SU-DHL-6 (cell line): ENCODE results near the gene PLB1.

Source experiments
- H2AFZ ChIP-seq: fragments of 200-600 bp; sonication (generic); 2 replicates; pipeline ENCODE4 v1.6.1; 2014; ENCODE audit warnings: low read depth, mild to moderate bottlenecking, moderate library complexity, mixed read lengths, antibody characterized with exemption, low read length; ENCODE audit not compliant: severe bottlenecking
- H3F3A ChIP-seq: fragments of 200-600 bp; shearing (Covaris generic); 2 replicates; pipeline ENCODE4 v1.6.0; 2016; ENCODE audit warnings: antibody characterized with exemption, mild to moderate bottlenecking; ENCODE audit not compliant: insufficient read depth
- H3K27ac ChIP-seq: fragments of 200-600 bp; sonication (generic); 2 replicates; pipeline ENCODE4 v1.5.1; 2016; ENCODE audit warnings: low read depth, mild to moderate bottlenecking, low read length, moderate library complexity, mixed read lengths
- H3K27me3 ChIP-seq: fragments of 200-600 bp; sonication (generic), shearing (Covaris generic); 2 replicates; pipeline ENCODE4 v1.6.0; 2014; ENCODE audit warnings: mild to moderate bottlenecking, low read length
- H3K36me3 ChIP-seq: fragments of 200-600 bp; sonication (generic); 2 replicates; pipeline ENCODE4 v1.6.1; 2014; ENCODE audit warnings: mild to moderate bottlenecking, low read length, mixed read lengths
- H3K4me2 ChIP-seq: fragments of 300-600, 200-600 bp; shearing (Covaris generic), sonication (generic); 2 replicates; pipeline ENCODE4 v1.6.0; 2014; ENCODE audit warnings: low read length, low read depth, mild to moderate bottlenecking; ENCODE audit not compliant: poor library complexity, severe bottlenecking
- H3K4me3 ChIP-seq: fragments of 200-600 bp; sonication (generic); 2 replicates; pipeline ENCODE4 v1.5.1; 2014; ENCODE audit warnings: antibody characterized with exemption, low read length, mild to moderate bottlenecking, mixed read lengths; ENCODE audit not compliant: insufficient read depth, poor library complexity, severe bottlenecking
- H3K79me2 ChIP-seq: fragments of 200-600 bp; sonication (generic); 2 replicates; pipeline ENCODE4 v1.6.1; 2014; ENCODE audit warnings: mild to moderate bottlenecking, low read length, moderate library complexity; ENCODE audit not compliant: insufficient read depth
- H3K9ac ChIP-seq: fragments of 200-600 bp; sonication (generic); 2 replicates; pipeline ENCODE4 v1.7.0; 2014; ENCODE audit warnings: mild to moderate bottlenecking, low read length
- H3K9me2 ChIP-seq: fragments of 200-600 bp; sonication (generic); replicated peaks from 2 replicates; pipeline ENCODE4 v1.6.1; 2014; ENCODE audit warnings: low read length; ENCODE audit not compliant: insufficient read depth
- H3K9me3 ChIP-seq: fragments of 200-600 bp; sonication (generic); 2 replicates; pipeline ENCODE4 v1.6.1; 2014; ENCODE audit warnings: low read length, mixed read lengths; ENCODE audit not compliant: insufficient read depth
- H4K20me1 ChIP-seq: fragments of 200-600 bp; sonication (generic); 2 replicates; pipeline ENCODE4 v1.6.1; 2014; ENCODE audit warnings: low read depth, mild to moderate bottlenecking, antibody characterized with exemption, low read length, moderate library complexity, mixed read lengths
- EZH2phosphoT487 ChIP-seq: fragments of 200-600 bp; sonication (generic), shearing (Covaris generic); conservative IDR thresholded peaks from 2 replicates; pipeline ENCODE4 v1.6.1; 2018; ENCODE audit warnings: mild to moderate bottlenecking, antibody characterized with exemption, low read length, moderate library complexity, mixed read lengths
- TF ChIP-seq, protein P1 (sequence below): fragments of 200-600 bp; sonication (generic); IDR thresholded peaks from one replicate; pipeline ENCODE4 v1.5.1; 2017; ENCODE audit warnings: antibody characterized with exemption, mild to moderate bottlenecking, low read length, moderate library complexity; ENCODE audit not compliant: insufficient read depth, poor library complexity, severe bottlenecking

Gene PLB1

DNA sequence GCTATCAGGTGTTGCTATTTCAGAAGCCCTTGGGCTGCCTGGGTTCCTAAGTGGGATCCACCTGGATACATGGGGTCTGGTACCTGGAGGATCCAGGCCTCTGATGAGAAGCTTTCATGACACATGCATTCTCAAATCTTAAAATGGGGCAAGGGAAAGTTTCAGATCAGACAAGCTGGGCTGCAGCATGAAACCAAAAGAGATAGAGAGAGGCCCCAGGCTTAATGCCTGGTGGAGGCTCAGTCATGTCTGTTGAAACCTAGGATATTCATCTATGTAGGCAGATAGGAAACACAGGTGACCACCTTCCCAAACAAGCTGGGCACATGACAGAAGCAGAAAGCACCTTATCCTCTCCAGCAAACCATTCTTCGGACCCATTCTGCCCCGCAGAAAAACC is 18.8 kb upstream of the PLB1 start:
- Histone ChIP-seq H3K4me3 (no peak overlapping the region), H3K36me3 (no peaks in the 10 kb centered on the region), H3K27me3 (no peaks in the 10 kb centered on the region), H3K9me3 (no peaks in the 10 kb centered on the region), H2AFZ (no peak overlapping the region), H3K79me2 (no peaks in the 10 kb centered on the region), H3K27ac (no peak overlapping the region), H3F3A (no peaks in the 10 kb centered on the region), H3K9ac (no peak overlapping the region), H4K20me1 (no peaks in the 10 kb centered on the region), H3K9me2 (no peaks in the 10 kb centered on the region), H3K4me2 (no peak overlapping the region)
- no peak for TF ChIP-seq EZH2phosphoT487
- TF ChIP-seq, protein P1, sequence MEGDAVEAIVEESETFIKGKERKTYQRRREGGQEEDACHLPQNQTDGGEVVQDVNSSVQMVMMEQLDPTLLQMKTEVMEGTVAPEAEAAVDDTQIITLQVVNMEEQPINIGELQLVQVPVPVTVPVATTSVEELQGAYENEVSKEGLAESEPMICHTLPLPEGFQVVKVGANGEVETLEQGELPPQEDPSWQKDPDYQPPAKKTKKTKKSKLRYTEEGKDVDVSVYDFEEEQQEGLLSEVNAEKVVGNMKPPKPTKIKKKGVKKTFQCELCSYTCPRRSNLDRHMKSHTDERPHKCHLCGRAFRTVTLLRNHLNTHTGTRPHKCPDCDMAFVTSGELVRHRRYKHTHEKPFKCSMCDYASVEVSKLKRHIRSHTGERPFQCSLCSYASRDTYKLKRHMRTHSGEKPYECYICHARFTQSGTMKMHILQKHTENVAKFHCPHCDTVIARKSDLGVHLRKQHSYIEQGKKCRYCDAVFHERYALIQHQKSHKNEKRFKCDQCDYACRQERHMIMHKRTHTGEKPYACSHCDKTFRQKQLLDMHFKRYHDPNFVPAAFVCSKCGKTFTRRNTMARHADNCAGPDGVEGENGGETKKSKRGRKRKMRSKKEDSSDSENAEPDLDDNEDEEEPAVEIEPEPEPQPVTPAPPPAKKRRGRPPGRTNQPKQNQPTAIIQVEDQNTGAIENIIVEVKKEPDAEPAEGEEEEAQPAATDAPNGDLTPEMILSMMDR = no peak

DNA sequence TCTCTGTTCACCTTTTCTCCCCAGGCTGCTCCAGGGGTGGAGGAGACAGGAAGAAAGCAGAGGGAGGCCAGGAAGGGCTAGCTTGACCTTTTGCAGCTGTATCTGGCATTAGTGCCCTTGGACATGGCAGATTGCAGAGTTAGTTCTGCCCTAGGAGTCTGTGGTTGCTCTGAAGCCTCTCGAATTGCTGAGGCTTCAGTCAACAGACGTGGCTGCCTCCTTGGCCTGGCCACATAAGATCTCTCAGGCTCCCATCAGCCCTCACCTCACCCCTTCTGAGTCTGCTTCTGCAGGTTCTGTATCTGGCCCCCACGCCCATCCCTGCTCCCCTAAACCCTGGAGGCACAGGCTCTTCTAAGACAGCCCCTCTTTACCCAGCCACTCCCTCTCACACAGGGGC is 18.2 kb upstream of the PLB1 start:
- Histone ChIP-seq H4K20me1 (no peaks in the 10 kb centered on the region), H3K9me2 (no peaks in the 10 kb centered on the region), H3K9me3 (no peaks in the 10 kb centered on the region), H3K4me2 (no peak overlapping the region), H2AFZ (no peak overlapping the region), H3K79me2 (no peaks in the 10 kb centered on the region), H3K9ac (no peak overlapping the region), H3K27ac (no peak overlapping the region), H3K36me3 (no peaks in the 10 kb centered on the region), H3K27me3 (no peaks in the 10 kb centered on the region), H3F3A (no peaks in the 10 kb centered on the region), H3K4me3 (no peak overlapping the region)
- TF ChIP-seq, protein P1 = no peak
- TF ChIP-seq EZH2phosphoT487 = no peak

DNA sequence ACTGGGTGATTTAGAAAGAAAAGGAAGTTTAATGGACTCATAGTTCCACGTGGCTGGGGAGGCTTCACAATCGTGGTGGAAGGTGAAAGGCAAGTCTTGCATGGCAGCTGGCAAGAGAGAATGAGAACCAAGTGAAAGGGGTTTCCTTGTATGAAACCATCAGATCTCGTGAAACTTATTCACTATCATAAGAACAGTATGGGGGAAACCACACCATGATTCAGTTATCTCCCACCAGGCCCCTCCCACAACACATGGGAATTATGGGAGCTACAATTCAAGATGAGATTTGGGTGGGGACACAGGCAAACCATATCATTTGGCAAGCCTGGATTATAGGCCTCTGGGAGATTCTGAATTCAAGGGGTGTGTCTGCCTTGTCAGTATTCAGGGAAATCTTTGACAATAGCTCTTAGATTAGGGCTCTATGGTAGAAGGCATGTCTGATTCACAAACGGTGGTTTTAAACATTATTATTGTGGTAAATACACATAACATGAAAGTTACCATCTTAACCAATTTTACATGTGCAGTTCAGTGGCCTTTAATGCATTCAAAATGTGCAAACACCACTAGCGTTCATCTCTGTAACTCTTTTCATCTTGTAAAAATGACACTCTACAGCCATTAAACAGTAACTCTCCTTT is 15.3 kb upstream of the PLB1 start:
- Histone ChIP-seq H3F3A (no peaks in the 10 kb centered on the region), H2AFZ (no peak overlapping the region), H4K20me1 (no peaks in the 10 kb centered on the region), H3K9ac (no peak overlapping the region), H3K4me3 (no peak overlapping the region), H3K27ac (no peak overlapping the region), H3K9me3 (no peaks in the 10 kb centered on the region), H3K27me3 (no peaks in the 10 kb centered on the region), H3K79me2 (no peaks in the 10 kb centered on the region), H3K4me2 (no peak overlapping the region), H3K9me2 (no peaks in the 10 kb centered on the region), H3K36me3 (no peaks in the 10 kb centered on the region)
- TF ChIP-seq, protein P1 = no peak
- TF ChIP-seq EZH2phosphoT487 = no peak
